ENCODE results near the gene SMARCA1.
"Not testable (repeated sequence)": the region's sequence is repeated elsewhere in the genome, so short reads cannot be mapped to it uniquely, and the experiment has no call there.

Gene SMARCA1, protein sequence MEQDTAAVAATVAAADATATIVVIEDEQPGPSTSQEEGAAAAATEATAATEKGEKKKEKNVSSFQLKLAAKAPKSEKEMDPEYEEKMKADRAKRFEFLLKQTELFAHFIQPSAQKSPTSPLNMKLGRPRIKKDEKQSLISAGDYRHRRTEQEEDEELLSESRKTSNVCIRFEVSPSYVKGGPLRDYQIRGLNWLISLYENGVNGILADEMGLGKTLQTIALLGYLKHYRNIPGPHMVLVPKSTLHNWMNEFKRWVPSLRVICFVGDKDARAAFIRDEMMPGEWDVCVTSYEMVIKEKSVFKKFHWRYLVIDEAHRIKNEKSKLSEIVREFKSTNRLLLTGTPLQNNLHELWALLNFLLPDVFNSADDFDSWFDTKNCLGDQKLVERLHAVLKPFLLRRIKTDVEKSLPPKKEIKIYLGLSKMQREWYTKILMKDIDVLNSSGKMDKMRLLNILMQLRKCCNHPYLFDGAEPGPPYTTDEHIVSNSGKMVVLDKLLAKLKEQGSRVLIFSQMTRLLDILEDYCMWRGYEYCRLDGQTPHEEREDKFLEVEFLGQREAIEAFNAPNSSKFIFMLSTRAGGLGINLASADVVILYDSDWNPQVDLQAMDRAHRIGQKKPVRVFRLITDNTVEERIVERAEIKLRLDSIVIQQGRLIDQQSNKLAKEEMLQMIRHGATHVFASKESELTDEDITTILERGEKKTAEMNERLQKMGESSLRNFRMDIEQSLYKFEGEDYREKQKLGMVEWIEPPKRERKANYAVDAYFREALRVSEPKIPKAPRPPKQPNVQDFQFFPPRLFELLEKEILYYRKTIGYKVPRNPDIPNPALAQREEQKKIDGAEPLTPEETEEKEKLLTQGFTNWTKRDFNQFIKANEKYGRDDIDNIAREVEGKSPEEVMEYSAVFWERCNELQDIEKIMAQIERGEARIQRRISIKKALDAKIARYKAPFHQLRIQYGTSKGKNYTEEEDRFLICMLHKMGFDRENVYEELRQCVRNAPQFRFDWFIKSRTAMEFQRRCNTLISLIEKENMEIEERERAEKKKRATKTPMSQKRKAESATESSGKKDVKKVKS

DNA sequence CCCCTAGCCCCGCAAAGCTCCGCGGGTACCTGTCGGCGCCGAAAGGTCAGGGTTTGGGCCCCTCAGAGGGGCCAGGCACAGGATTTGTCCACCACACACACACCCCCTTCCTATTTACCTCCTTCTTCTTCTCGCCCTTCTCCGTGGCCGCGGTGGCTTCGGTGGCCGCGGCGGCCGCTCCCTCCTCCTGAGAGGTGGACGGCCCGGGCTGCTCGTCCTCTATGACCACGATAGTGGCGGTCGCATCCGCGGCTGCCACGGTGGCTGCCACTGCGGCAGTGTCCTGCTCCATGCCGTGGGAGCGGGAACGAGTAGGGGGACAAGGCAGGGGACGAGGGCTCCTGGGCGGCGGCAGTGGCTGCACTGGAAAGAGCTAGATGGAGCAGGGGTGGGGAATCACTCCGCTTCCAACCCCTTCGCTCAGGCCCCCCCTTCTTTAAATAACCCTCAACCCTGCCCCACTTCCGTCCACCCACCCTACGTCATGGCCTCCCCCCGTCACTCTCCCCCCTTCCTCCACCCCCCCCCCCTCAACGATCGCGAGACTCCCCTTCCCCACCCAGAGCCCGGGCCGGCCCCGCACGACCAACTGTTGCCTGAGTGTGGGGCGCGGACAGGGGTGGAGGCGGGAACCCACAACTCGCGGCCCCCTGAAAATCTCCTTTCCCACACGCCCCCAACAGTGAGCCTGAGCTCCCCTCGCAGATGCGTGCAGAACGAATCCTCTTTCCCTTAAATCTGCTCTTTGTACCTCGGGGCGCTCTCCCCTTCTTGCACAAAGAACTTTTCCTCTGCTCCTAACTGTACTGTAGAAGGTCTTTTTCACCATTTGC is at the start of gene SMARCA1:
Gene SMARCA1 (minus strand): TSS at position 412 of the 833 bp plus-strand sequence. CDS start 120 bp downstream, at position 292.
- no peak for DNase-seq (ENCODE audit: low read depth)

DNA sequence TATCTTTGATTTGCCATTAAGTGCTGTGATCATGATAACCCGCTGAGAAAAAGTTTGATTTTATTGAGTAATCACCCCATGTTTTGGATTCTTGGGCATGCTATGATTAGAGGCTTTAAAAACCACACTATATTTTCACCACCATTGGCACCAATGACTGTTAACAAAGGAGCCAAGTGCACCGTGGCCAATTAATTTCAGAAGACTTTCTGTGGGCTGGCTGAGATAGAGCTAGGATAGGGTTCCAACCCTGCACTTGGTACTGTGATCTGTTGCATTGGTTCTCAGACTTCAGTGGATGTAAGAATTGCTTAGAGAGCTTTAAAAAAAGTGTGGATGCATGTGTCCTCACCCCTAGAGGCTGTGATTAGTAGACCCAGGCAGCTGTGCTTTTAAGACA is 49.1 kb upstream of the SMARCA1 start:
- no peak for DNase-seq (ENCODE audit: low read depth)

DNA sequence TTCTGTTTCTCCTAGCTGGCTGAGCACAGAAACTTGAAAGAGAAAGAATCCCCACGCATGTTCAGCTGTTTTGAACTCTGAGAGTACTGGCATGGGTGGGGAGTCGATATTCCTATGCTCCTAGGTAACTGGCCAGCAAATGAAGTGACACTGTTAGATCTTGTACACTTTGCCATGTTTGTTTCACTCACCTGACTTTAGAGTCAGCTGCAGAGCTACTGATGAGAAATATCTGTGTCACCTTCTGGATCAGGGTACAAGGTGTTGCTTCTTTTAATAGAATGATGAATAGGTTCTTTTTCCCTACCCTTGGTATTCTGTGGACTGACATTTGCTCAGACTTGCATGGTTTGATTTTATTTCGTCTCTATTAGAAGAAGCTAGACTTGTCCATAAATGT is 45.1 kb upstream of the SMARCA1 start:
- DNase-seq (ENCODE audit: low read depth): no peak

DNA sequence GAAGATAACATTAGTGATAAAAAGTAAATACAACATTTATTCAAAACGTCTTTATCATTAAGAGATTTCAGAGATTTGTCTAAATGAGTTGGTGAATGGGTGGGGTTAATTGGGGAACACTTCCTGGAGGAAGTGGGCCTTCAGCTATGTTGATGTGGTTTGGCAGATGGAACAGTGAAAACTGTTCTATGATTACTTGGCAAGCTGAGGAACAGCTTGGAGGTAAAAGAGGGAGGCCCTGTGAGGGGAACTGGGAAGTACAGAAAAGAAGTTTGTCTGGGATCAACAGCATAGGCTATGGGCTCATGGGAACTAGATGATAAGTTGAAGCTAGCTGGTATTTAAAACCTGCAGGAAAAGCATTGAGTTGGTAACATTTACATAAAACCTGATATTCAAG is 42.8 kb upstream of the SMARCA1 start:
- no peak for DNase-seq (ENCODE audit: low read depth)

DNA sequence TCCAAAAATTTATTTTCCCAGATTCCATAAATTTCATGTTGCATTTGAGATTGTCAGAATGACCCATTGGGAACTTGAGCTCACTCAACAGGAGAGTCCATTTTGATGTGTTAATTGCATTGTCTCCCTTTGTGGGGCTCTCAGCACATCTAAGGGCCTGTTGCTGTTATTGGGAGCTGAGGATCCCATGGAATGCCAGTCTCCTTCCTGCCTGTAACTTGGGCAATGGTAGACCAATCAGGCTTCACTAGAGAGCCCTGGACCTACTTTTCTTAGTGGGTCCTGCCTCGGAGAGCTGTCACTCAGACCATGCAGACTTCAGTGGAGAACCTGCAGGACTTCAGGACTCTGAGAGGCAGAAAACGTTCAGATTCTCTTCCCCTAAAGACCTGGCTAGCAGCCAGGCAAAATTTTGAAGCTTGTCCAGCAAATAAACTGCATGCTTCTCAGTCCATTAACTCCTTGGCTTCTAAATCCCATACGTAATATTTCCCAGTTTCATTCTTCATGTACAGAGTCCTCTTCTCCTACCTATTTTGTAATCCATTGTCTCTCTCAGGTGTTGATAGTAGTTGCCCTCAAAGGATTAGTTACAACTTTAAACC is 41.9 kb upstream of the SMARCA1 start:
- no peak for DNase-seq (ENCODE audit: low read depth)

DNA sequence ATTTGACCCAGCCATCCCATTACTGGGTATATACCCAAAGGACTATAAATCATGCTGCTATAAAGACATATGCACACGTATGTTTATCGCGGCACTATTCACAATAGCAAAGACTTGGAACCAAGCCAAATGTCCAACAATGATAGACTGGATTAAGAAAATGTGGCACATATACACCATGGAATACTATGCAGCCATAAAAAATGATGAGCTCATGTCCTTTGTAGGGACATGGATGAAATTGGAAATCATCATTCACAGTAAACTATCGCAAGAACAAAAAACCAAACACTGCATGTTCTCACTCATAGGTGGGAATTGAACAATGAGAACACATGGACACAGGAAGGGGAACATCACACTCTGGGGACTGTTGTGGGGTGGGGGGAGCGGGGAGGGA is 41.1 kb upstream of the SMARCA1 start:
- DNase-seq (ENCODE audit: low read depth): not testable (repeated sequence)

DNA sequence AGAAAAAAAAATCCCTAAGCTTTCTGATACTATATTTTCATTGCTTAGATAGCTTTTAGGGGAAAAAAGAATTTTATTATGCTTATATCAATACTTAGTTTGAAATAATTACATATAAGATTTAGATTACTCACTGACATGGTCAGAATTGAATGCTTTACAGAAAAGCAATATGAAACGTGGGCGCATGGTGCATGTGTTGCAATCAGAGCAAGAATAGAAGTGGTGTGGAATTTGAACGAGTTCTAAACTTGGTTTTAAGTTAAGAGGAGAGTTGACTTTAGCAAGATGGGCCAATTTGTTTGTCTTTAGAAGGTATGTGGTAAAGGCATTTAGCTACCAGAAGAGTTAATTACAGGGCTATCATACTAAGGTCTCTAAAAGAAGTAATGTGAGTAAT is 38.2 kb upstream of the SMARCA1 start:
- DNase-seq (ENCODE audit: low read depth): no peak

DNA sequence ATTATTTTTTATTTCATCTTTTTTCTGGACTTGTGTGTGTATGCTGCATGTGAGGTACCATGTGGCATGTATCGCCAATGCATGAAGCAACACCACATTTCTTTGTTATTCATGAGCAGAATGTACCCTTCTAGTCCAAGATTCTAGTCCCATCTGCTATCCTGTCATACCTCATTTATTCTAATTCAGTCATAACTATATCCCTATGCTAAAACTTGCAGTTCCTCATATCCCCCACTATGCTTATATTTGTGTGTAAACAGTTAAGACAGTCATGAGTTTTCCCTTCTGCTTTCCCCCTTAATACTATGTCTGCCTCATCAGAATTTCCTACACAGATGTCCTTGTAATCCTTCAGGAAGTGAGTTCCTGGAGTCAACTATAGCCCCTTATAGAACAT is 36.5 kb upstream of the SMARCA1 start:
- no peak for DNase-seq (ENCODE audit: low read depth)

DNA sequence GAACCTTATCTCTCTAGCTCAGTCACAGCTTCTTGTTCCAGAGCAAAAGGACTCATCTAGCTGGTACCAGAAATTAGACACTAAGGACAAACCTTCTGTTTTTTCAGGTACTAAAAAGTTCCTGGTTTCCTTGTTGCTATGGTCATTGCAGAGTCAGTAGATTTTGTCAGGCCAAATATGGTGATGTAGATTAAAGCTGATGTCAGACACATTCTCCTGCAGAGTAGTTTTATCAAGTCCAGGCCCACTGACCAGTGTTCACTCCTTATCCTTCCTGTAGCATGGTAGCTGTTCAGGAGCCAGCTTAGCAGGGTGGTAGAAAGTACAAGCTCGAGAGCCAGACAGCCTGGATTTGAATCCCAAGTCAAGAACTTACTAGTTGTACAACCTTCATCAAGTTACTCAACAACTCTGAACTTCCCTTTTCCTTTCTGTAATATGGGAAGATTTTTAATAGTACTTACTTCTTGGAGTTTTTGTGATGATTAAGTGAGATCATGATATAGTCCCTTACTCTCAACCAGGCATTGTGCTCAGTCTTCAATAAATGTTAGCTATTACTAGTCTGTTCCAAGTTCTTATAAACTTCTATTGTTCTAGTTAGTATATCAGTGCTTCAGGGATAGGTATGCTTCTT is 34.7 kb upstream of the SMARCA1 start:
- no peak for DNase-seq (ENCODE audit: low read depth)

DNA sequence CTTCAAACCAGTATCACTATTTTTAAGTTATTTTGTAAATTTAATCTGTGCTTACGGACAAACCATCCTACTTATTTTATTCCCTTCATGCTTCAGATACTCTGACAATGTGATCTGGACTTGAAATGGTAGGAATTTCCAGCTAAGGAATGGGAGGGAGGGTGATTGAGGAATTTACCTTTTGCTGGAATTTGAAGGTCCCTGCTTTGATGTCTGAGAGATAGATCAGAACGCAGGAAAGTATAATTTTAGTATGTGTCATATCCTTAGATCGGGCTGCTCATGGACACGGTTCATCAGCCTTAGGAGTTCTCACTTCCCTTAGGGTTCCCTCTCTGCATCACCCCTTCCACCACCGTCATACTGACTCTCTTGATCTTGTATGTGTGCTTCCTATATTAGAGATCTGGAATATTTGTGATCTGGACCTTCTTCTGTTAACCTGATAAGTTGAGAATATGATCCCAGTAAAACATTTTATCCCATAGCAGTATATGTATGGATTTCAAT is 33.6 kb upstream of the SMARCA1 start:
- no peak for DNase-seq (ENCODE audit: low read depth)

DNA sequence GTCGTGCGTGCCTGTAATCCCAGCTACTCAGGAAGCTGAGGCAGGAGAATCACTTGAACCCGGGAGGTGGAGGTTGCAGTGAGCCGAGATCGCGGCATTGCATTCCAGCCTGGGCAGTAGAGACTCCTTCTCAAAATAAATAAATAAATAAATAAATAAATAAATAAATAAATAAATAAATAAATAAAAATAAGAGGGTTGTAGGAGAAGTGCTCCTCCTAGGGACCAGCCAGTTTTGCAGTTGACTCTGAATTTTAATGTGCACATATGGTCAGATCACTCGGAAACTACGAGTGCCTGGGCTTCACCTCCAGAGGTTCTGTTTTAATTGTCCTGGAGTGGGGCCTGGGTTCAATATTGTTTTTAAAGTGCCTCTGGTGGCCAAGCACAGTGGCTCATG is 31.5 kb upstream of the SMARCA1 start:
- DNase-seq (ENCODE audit: low read depth): not testable (repeated sequence)

DNA sequence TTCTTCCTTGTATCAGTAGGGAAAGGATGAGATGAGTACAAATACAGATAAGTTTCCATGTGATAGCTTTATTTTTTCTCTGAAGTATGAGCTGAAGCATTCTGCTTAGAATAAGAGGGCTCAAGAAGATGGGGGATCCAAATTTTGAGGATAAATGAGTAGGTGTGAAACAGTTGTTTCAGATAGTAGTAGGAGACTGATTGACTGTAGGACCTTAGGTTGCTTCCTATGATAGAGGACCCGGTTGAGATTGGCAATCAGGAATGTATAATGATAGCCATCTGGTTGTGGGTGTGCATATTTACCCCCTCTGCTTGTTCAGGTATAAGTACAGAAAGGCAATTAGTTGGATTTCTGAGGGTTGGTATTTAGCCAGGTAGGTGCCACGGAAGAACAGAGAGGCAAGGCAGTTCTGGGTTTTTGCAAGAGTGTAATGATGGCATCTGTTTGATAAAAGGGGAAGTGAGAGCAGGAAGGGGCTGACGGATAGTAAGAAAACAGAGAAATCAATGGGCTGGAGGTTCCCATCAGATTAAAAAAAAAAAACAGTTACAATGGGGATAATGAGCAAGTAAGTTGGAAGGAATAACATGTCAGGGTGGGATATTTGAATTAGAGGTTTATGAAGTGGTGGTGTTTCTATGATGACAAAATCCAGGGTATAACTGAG is 30.5 kb upstream of the SMARCA1 start:
- no peak for DNase-seq (ENCODE audit: low read depth)

DNA sequence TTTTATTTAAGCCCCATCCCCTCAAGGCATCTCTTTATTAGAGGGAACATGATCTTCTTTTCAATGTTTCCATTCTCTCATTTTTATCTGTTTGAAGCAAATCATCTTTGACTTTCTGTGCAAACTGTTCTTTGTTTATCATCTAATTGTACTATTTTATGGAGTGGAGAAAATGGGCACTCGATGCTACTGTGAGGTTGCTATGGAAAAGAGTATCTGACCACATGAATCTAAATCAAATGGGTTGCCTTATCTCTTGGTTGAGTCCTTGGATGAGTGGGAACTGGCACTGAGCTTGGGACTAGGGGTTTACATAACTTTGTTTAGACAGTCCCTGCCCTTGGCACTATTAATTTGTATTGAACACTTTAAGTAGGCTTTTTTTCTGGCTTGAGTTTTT is 25.8 kb upstream of the SMARCA1 start:
- DNase-seq (ENCODE audit: low read depth): no peak

DNA sequence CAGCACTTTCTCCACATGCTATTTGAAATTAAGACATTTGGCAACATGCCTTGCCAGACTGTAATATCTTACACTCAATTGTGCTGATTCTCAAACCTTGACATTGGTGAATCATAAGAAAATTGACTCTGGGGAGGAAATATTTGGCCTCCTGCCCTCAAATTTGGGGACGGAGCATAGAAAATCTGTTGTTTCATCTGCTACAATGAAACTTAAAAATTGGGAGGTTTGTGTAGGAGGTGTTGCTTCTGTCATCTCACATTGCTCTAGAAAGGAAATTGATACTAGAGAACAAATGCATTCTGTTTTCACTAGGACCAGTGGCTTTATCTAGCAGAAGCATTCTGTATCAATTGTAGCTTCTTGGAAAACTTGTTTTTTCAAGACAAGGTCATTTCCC is 22.1 kb upstream of the SMARCA1 start:
- no peak for DNase-seq (ENCODE audit: low read depth)

DNA sequence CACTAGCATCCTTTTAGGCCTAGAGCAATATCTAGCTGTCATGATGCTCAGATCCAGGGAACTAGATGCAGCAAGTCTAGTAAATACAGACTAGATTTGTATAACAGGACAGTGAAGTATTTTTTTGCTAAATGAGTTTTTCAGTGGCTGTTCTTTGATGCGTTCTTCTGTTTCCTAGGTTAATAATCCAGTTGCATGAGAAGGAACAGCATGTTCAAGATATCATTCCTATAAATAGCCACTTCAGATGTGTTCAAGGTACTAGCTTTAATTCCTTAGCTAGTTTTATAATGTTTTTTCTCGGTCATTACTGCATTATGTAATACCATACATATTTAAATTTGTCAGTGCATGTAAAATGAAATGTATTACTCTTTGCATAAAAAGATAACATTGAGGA is 21.5 kb upstream of the SMARCA1 start:
- no peak for DNase-seq (ENCODE audit: low read depth)

DNA sequence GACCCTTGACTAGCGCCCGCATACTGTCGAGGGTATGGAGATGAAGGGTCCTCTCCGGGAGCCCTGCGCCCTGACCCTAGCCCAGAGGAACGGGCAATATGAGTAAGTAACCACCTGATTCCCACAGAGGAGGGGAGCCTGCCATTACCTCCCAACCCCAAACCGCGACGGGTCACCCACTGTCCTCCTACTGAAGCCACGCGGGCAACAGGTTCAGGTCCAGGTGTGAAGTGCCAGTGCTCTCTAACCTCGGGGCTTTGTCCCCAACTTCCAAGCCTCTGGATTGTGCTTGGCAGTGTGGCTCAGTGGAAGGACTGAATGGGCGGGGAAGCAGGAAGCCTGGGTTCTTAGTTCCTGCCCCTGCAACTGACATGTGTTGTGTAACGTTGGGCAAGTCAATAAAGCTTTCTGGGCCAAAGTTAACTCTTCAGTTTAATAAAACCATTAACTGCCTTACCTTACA is 17.5 kb upstream of the SMARCA1 start:
- no peak for DNase-seq (ENCODE audit: low read depth)

DNA sequence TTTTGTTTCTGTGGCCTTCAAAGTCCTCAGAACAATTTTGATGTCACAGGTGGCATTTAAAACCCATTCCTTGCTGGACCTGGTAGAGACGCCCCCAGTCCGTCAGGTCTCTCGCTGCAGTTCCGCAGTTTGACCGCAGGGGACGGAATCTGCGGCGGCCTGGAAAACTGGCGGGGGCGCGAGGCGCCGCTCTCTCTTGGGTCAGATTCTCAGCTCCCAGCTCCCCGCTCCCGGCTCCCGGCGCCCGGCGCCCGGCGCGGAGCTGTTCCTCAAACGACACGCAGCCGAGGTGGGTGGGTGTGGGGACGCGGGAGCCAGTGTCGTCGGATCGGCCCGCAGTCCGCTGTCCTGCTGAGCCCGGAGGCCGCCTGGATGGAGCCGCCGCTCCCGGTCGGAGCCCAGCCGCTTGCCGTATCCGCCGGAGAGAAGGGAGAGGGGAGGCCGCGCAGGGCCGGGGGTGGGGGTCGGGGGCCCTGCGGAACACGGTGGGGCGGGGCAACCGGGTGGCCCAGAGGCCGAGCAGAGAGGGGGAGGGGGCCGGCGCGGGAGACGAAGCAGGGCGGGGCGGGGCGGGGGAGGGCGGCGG is 16.9 kb upstream of the SMARCA1 start, which contains the start of gene OCRL:
Gene OCRL (plus strand): TSS at position 192 of the 586 bp plus-strand sequence. CDS start 181 bp downstream, at position 373.
- DNase-seq (ENCODE audit: low read depth): peak; percentile 7

DNA sequence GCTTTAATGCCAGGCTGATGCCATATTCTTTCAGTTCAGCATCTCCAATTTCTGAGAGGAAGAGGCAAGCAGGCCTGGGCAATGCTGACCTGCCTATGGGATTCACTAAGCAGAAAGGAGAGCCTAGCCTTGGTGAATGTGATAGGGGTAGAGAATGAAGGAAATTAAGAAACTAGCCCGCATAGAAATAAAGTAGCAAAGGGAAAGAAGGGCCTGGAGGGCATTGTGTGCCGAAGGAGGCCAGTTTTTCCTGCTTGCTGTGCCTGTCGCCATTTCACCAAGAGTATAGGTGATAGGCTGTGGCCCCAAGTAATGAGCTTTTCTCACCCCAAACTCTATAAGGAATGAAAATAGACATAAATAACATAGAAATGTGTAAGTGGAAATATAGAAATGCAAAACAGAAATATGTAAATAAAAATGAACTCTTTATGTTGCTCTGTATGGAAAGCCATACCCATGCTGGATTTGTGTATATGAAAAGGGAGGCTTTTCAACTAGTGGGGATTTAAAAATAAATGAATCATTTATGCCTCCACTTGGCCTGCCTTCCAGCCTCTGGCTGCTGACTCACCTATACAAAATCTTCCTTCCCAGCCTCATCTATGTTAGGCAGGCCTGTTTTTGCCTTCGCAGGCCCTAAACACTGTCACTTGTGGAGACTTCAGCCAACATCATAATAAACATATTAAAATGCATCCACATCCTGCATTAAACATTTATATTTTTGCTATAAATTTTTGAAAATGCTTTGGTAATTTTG is 11.7 kb upstream of the SMARCA1 start:
- no peak for DNase-seq (ENCODE audit: low read depth)

DNA sequence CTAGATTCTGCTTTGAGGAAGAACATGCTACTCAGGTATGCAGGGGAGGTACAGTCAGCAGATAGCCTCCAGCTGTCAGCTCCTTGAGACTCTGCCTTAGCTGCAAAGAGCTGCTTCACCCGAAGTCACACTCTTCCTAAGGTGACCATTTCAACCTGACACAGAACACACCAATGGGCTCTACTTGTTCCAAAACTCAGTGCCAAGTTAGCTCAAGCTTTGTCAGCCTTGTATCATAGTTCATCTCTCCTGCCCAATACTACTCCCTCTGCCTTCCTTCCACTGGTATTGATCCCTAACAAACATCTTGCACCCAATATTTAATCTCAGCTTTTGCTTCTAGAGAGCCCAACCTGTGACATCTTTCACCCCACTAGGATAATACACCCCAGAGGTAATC is 7.8 kb upstream of the SMARCA1 start:
- DNase-seq (ENCODE audit: low read depth): no peak

Measured in stimulated activated CD8-positive, alpha-beta memory T cell treated with anti-CD3 and anti-CD28 coated beads, Interleukin-12 subunit alpha, Interleukin-12 subunit beta, amount 100 ng/mL, for 1 hour (primary cell).